Measurements from ENCODE around the gene CRTC3.

Gene CRTC3

DNA sequence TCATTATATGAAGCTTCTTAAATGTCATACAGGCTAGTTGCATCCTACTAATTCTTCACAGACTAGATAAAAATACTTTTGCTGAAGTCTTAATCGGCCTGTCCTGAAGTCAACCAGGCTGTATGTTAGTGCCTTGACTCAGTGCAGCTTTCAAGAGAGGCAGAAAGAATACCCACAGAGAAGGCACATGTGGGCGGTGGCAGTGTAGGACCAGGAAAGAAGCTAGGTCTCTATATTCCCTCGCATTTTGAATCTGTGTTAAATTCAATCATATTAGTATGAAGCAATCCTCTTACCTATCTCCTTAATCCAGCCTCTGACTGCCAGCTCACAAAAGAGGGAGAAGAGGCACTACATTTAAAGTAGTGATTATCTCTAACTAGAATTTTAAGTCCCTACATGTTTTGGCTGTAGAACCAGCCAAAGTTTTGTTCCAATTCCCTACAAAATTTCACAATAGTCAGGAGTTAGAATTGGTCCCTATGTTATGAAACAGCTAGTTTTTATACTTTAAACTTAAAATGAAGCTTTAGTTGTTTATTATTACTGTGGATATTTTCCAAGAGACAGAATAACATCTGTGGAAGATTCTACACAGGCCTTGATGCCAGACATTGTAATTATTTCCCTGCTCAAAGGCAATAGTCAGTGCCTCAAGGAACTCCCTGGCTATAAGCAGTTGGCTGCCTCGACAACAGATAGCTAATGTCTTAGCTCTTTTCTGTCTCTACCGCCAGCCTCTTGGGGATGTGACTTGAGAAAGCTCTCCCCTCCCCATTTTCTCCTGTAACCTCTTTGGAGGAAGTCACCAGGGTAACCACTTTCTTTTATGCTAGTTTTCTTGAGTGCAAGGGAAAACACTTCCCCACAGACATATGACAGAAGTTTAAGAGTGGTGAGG, 31.9 kb downstream of the CRTC3 start:
- FAIRE-seq = peak; percentile 65

DNA sequence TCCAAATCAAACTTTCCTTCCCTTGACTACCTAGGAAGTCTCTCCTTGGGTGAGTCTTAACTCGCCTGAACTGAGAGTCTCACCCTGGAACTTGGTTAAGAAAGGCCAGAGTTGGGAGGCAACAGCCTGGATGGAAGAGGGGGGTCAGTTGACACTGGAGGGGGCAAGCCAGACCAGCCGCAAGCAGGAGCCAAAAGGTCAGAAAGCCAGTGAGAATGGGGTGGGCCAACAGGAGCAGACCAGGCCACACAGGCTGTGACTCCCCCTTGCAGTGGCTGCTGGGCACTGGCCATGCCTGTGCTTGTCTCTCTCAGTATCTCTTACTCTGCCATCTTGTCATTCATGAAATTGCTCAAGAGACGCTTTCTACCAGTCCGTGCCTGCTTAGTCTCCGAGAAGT, 32.9 kb downstream of the CRTC3 start:
- FAIRE-seq (no peak), DNase-seq (ENCODE audit: extremely low spot score, insufficient read length, low read depth) (no peak)

More for the DNA sequence above, 31.9 kb downstream of the CRTC3 start:
- DNase-seq (ENCODE audit: extremely low spot score, insufficient read length, low read depth) = no peak

DNA sequence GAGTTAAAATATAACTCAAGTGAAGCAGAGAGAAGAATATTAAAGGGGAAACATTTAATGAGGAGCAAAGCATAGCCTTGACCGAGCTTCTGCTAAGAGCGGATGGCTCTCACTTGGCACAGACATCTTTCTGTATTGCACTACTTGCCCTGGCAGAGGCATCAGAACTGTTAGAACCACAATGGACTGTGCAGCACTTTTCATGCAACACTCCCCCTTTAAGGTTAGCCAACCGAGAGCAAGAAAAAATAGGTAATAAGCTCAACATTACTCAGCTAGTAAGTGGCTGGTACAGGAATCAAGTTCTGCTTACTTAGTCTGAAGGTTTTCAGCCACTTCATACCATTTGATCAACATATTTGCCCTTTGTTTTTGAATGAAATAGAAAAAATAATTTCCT, 33.7 kb downstream of the CRTC3 start:
- FAIRE-seq (no peak), DNase-seq (ENCODE audit: extremely low spot score, insufficient read length, low read depth) (no peak)

DNA sequence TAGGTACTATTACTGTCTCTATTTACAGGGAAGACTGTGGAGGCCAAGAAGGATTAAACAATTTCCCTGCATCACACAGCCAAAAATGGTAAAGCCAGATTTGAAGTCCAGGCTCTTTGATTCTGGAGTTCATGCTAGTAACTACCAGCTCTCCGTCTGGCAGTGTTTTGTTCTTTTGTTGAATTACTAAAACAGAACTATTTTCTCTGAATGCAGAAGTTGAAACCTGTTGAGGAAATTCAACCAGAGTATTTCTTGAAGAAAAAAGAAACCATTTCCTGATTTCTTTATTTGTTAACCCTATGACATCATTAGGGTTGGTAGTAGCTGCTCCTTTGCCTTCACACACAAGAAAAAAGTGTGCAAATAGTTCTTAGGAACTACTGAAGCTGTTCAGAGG, 34.3 kb downstream of the CRTC3 start:
- DNase-seq (ENCODE audit: extremely low spot score, insufficient read length, low read depth) (no peak), FAIRE-seq (peak; percentile 75)

DNA sequence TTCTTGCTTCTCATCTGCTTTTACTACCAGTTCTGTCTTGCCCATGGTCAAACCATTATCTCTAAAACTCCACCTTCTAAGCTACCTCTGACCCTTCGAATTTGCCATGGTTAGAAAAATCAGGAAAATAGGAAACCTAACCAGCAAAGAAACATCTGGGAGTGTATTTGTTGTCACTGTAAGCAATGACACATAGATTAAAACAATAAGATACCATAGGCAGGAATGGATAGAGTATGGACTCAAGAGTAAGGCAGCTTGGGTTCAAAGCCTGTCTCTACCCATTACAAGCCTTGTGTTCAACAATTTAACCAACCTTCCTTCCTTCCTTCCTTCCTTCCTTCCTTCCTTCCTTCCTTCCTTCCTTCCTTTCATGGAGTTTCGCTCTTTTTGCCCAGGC, 34.9 kb downstream of the CRTC3 start:
- DNase-seq (ENCODE audit: extremely low spot score, insufficient read length, low read depth) = no peak
- no peak for FAIRE-seq

DNA sequence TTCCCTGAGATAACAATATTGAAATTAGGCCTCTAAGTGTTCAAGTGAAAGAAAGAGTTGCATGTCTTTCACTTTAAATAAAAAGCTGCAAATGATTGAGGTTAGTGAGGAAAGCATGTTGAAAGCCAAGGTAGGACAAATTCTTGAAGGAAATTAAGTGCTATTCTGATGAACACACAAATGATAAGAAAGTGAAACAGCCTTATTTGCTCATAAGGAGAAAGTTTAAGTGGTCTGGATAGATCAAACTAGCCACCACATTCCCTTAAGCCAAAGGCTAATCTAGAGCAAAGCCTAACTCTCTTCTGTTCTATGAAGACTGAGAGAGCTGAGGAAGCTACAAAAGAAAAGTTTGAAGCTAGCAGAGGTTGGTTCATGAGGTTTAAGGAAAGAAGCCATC, 36.1 kb downstream of the CRTC3 start:
- no peak for DNase-seq (ENCODE audit: extremely low spot score, insufficient read length, low read depth)
- FAIRE-seq = no peak

DNA sequence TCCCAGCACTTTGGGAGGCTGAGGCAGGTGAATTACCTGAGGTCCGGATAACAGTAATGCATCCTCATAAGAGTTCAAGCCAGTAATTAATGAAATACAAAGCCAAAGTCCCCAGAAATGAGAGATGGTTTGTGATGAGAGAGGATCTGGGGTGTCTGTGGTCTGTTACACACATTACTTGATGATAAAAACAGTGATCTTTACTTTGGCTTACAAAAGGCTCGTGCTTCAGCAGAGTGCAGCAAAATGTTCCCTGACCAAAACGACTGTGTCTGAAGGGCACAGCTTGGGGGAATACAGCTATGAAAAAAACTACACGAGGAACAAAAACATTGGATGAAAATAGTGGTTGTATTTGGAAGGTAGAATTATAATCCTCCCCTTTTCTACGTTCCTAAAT, 40.9 kb downstream of the CRTC3 start:
- FAIRE-seq (no peak), DNase-seq (ENCODE audit: extremely low spot score, insufficient read length, low read depth) (no peak)

DNA sequence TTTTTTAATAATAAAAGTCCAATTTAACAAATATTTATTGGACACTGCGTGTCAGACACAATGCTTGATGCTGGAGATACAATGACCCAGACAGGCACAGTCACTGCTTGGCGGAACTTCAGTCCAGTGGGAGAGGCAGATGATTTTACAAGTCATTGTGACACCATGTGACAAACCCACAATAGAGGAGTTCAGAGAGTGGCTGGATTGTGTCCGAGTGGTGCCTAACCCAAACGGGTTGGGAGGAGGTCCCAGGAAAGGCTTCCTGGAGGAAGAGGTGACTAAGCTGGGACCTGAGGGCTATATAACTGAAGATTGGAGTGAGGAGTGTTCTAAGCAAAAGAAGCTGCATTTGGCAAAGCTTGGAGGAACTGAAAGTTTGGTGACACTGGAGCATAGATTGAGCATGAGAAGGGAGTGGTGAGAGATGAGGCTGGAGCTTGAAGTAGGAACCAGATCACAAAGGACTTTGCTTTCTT, 41.4 kb downstream of the CRTC3 start:
- DNase-seq (ENCODE audit: extremely low spot score, insufficient read length, low read depth) = no peak
- FAIRE-seq = peak; percentile 77

DNA sequence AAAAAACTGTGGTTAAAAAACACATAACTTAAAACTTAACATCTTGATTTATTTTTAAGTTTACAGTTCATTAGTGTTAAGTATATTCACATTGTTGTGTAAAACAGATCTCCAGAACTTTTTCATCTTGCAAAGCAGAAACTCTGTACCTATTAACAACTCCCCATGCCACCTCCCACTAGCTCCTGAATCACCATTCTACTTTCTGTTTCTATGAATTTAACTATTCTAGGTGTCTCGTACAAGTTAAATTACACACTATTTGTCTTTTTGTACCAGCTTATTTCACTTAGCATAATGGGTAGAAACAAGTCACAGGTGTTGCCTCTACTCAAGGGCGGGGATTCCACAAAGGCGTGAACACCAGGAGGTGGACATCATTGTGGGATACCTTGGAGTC, 43.2 kb downstream of the CRTC3 start:
- no peak for DNase-seq (ENCODE audit: extremely low spot score, insufficient read length, low read depth)
- no peak for FAIRE-seq

DNA sequence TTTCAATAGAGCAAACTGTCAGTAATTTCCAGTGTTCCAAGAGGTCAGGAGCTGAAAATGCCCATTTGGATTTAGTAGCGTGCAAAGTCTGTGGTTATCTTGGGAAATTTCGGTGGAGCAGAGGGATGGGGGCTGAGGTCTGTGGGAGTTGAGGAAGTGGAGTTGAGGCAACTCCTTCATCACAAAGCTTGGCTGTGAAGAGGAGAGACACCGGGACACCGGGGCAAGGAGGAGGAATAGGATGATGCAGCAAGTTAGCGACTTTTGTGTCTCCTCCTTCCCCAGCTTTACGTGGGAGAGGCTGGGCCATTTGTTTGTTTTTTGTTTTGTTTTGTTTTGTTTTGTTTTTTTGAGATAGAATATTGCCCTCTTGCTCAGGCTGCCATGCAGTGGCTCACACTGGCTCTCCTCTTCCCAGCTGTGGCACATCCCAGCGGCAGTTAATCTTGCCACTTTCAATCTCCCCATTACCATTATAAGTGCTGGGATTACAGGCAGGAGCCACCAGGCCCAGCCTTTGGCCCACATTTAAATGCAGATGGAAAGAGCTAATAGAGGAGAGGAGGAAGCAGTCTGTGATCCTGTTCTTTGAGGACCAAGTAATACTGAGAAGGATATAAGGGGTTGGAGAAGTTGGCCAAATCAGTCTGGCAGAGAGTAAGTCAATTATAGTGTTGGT, 47.1 kb downstream of the CRTC3 start:
- no peak for DNase-seq (ENCODE audit: extremely low spot score, insufficient read length, low read depth)
- FAIRE-seq = no peak

DNA sequence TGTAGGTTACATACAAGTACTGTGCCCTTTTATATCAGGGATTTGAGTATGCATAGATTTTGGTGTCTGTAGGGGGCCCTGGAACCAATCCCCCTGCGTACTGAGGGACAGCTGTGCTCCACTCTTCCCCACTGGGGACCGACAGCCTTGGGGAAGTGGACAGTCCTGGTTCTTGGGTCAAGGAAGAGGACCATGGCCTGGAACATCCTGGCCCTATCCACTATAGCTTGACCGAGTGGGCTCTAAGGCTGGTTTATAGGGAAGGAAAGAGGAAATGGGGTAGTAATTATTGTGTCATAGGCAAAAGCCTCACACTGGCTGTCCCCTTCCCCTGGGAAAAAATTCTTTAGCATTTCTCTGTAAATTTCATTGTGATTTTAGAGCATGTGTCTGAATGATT, 49.5 kb downstream of the CRTC3 start:
- FAIRE-seq = no peak

DNA sequence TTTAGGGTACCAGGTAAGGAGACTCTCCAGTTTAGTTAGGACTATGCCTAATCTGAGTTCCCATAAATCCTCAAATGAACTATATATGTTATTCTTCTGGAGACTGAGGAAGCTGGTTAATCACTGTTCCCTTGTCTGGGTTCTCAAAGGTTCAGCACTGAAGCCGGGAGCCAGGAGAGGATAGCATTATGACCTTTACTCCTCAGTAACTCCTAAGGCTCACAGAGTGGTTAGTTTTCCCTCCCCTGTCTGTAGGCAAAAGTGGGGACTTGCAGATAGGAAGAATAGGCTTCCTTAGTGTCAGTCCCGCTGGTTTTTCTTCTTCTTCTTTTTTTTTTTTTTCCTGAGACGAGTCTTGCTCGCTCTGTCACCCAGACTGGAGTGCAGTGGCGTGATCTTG, 50.4 kb downstream of the CRTC3 start:
- DNase-seq (ENCODE audit: extremely low spot score, insufficient read length, low read depth) (no peak), FAIRE-seq (no peak)

More for the DNA sequence above, 49.5 kb downstream of the CRTC3 start:
- no peak for DNase-seq (ENCODE audit: extremely low spot score, insufficient read length, low read depth)

DNA sequence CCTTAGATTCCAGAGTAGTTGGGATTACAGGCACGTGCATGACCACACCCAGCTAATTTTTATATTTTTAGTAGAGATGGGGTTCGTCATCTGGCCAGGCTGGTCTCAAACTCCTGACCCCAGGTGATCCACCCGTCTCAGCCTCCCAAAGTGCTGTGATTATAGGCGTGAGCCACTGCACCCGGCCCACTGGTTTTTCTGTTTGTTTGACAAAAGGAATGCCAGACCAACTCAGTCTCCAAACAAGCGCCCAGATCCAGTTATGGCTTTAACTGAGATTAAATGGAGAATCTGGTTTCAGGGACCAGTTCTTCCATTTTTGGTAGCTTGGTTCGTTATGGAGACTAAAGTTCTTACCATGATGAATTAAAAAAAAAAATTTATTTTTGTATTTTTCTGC, 50.8 kb downstream of the CRTC3 start:
- FAIRE-seq (no peak), DNase-seq (ENCODE audit: extremely low spot score, insufficient read length, low read depth) (no peak)

DNA sequence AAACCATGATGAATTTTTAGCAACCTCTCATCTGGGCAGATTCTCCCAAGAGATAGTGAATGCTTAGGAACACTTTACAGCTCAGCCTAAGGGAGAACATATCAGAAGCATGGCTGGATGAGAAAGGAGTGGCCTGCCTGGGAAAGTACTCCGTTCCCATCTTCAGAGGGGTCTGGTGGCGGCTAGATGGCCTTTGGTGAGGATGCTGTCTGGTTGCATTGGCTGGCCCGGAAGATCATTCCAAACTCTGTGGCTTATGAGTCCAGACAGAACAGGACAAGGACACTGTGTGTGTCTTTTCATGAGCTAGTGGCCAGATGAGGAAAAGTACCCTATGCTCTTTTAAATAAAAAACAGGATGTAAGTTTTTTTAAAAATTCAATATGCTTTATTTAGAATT, 51.2 kb downstream of the CRTC3 start:
- no peak for FAIRE-seq
- no peak for DNase-seq (ENCODE audit: extremely low spot score, insufficient read length, low read depth)

DNA sequence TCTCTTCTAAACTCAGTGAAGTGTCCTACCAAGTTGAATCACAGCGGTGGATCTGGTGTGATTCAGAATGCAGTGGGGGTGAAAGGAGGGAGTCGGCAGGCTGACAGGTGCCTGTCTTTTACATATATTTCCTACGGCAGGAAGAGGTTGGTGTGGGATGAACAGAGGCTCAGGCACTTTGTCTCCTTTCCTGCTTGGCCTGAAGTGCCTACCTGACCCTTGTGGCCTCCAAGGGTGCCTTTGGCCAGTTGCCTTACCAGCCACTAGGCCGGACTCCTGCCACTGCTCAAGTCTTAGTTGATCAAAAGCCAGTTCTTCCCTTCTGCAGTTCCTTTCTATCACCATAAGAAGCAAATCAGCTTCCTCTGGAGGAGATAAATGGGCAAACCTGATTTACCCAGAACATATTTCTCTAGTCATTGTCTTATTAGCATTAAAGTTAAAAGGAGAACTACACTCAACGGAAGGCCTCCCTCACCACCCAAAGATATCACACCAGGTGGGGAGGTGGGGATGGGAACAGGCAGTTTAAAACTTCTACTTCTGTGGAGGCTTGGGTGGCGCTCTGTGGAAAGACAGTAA, 52.1 kb downstream of the CRTC3 start:
- FAIRE-seq (no peak), DNase-seq (ENCODE audit: extremely low spot score, insufficient read length, low read depth) (no peak)

DNA sequence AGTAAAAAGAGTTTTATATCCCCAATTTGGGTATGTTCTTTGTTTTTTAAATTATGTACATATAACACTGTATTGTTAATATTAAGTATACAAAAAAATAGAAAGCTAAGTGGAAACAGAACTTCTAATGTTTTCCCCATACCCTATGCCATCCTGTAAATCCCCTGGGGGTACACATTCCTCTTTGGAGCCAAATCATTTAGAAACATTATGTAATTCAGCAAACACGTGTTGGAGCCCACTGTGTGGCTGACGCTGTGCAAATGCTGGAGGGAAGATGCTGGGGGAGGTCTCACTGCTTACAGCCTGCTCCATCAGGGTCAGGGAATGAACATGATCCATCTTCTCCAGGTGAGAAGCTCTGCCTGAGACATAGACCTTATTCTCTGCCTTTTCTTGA, 52.8 kb downstream of the CRTC3 start:
- DNase-seq (ENCODE audit: extremely low spot score, insufficient read length, low read depth) (no peak), FAIRE-seq (no peak)

DNA sequence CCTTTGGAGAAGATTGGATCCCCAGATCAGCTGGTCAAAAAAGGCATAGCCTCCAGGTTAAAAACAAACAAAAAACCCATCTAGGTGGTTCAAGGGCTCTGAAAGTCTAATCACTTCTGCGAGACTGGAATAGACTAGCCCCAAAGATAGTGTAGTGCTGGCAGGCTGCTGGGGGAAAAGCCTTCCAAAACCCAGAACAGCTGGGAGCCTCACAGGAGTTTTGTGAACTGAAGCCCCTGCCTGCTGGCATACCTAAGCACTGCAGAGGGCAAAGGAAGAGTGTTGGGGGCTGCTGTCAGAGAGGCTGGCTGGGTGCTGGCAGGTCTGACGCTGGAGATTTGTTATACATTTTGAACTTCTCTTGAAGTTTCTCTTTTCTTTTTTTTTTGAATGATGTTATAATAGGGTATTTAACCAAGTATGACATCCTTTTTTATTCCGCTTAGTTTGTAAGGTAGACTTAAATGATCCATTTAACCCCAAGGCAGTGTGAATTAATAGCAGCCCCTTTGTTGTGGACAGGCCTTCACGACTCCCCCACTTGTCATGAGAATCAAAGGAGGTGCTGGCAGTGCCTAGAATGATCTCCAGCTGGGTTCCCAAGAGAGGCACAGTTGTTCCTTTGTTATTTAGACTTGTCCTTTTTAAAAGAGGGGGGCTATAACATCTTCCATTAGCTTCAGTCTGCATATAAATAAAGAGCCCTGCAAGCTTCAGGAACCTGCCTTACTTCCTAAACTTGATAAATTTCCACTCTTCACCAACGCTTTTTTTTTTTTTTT, 53.9 kb downstream of the CRTC3 start:
- DNase-seq (ENCODE audit: extremely low spot score, insufficient read length, low read depth) (no peak), FAIRE-seq (no peak)

DNA sequence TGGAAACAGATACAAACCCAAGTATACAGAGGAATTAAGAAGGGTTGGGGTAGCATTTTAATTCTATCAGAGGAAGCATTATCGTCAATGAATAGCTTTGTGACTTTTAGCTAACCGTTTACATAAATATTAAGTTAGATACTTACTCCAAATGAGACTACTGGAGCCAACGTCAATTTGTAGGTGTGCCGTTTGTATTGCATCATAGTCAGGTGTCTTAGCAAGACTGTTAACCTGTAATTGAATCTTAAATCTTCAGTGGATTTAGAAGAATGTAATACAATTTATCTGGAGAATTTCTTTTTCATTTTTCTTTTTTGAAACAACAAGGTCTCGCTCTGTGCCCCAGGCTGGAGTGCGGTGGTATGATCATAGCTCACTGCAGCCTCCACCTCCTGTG, 55.1 kb downstream of the CRTC3 start:
- FAIRE-seq (no peak), DNase-seq (ENCODE audit: extremely low spot score, insufficient read length, low read depth) (no peak)

DNA sequence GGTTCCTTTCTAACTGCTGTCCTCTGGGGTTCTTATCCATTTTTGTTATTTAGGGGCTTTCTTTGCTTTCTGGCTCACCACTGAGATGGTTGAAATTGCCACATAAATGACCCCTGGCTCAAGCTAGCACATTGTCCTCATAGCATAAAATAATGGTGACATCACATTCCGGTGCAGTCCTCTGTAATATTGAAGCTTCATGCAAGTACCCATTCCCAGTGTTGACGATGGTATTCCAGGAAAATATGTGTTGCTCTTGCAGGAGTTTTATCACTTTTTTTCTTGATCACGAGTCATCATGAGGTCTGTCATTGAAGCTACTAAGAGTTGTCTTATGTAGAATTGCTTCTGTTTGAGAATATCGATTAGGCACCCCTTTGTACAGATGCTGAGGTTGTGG, 56.1 kb downstream of the CRTC3 start:
- no peak for DNase-seq (ENCODE audit: extremely low spot score, insufficient read length, low read depth)
- no peak for FAIRE-seq

DNA sequence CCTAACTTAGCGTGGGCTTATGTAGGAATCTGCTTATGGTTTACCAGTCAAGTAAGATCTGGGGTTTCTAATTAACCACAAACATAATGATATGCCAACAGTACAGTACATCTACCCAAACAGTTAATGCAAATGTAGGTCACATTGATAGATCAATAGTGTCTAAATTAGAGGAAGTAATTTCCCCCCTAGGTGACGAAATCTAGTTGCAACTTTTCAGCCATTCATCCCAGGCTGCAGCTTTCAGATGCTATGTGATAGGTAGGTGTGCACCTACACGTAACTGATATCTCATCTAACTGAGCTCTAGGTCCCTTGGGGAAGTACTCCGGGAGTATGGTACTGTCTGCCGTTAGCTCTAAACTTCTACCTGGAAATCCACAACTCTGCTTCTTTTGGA, 57.2 kb downstream of the CRTC3 start:
- no peak for DNase-seq (ENCODE audit: extremely low spot score, insufficient read length, low read depth)
- no peak for FAIRE-seq

Data from GM18507 (cell line).